Activated CD8-positive, alpha-beta memory T cell treated with anti-CD3 and anti-CD28 coated beads, Interleukin-2, amount 50 U/mL, for 1 hour (primary cell): Measurements from ENCODE around the gene TAF12.
A peak's percentile ranks its signal among the peaks of the same experiment; 100 is the strongest.
"Not testable (repeated sequence)": the region's sequence is repeated elsewhere in the genome, so short reads cannot be mapped to it uniquely, and the experiment has no call there.

Experiments used
- DNase-seq: peaks from one replicate; pipeline ENCODE4 v3.0.0-alpha.2; 2020; ENCODE audit errors: extremely low read depth

Gene TAF12

GRCh38 chr1:28642847-28643635 is at the start of gene TAF12:
Gene TAF12 (minus strand): TSS chr1:28643067. CDS start chr1:28622081, 20,986 bp downstream.
- peak; percentile 77 for DNase-seq

DNA sequence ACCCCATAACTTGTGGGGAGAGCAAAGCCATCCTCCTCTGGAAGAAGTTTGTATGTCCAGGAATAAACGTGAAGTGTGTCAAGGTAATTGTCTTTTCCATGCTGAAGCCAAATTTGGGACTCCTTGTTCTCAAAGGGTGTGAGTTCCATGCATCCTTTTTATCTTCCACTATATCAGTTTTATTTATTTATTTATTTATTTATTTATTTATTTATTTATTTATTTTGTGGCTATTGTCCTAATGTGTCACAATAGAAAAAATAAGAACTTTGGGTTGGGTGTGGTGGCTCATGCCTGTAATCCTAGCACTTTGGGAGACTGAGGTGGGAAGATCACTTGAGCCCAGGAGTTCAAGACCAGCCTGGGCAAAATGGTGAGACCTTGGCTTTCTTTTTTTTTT is 48.8 kb upstream of the TAF12 start:
- DNase-seq, result not testable (repeated sequence)

GRCh38 chr1:28684937-28685336 is 42.1 kb upstream of the TAF12 start:
- DNase-seq, result no peak

DNA sequence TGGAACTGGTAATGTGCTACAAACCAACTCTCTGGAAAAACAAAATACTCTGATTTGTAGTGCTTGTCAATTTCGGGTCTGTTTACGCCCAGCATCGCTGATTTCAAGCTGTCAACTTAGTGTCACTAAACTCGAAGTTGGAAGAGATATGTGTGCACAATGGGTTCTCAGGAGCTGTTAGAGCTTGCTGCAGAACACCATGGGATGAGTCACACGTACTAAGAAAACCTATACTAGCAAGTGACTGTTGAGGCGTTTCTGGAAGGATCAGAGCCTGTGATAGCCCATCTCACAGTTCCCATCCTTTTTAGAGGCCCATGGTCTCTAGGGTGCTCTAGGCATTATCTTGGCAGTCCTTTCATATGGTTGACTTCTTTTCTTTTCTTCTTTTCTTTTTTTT is 40.0 kb upstream of the TAF12 start:
- no peak for DNase-seq

DNA sequence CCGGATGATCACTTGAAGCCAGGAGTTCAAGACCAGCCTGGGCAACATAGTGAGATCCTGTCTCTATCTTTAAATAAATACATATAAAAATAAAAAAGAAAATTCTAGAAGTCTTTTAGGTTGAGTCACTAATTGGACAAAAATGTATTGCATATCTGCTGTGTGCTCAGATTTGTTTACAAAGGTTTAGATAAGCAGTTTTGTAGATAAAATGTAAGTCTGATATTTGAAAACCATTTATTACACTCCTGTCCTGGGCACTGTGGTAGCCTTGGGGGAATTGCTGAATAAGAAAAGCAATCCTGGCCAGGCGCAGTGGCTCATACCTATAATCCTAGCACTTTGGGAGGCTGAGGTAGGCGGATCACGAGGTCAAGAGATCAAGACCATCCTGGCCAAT is 37.3 kb upstream of the TAF12 start:
- no peak for DNase-seq

DNA sequence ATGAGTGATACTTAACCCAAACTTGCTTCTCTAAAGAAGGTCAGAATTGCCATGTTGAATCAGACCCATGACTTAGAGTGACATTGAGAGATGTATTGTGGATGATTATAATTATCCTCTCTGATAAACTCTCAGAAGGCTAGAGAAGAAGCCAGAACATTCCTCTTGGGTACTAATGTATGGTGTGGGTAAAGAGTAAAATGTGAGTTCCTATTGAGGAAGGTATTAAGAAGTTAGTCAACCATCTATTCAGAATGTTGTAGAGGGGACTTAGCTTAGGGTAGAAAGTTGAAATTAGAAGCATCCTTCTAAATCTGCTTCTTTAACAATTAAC is 33.0 kb upstream of the TAF12 start:
- DNase-seq, result no peak

DNA sequence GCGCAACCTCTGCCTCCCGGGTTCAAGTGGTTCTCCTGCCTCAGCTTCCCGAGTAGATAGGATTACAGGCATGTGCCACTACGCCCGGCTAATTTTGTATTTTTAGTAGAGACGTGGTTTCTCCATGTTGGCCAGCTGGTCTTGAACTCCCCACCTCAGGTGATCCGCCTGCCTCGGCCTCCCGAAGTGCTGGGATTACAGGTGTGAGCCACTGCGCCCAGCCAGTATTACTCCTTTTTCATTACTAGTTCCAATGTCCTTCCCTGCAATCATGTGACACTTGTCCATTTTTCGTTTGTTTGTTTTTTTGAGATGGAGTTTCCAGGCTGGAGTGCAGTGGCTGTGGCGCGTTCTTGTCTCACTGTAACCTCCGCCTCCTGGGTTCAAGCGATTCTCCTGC is 30.1 kb upstream of the TAF12 start:
- not testable (repeated sequence) for DNase-seq

DNA sequence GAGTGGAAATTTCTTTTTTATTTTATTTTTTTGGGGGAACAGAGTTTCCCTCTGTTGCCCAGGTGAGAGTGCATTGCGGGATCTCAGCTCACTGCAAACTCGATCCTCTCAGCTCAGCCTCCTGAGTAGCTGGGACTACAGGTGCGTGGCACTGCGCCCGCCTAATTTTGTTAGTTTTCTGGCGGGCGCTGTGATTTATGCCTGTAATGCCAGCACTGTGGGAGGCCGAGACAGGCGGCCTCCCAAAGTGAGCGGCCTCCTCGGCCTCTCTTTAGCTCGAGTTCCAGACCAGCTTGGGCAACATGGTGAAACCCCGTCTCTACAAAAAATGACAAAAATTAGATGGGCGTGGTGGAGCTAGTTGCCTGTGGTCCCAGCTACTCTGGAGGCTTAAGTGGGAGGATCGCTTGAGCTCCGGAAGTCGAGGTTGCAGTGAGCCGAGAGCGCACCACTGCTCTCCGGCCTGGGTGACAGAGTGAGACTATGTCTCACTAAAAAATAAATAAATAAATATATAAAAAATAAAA is 28.4 kb upstream of the TAF12 start:
- no peak for DNase-seq

DNA sequence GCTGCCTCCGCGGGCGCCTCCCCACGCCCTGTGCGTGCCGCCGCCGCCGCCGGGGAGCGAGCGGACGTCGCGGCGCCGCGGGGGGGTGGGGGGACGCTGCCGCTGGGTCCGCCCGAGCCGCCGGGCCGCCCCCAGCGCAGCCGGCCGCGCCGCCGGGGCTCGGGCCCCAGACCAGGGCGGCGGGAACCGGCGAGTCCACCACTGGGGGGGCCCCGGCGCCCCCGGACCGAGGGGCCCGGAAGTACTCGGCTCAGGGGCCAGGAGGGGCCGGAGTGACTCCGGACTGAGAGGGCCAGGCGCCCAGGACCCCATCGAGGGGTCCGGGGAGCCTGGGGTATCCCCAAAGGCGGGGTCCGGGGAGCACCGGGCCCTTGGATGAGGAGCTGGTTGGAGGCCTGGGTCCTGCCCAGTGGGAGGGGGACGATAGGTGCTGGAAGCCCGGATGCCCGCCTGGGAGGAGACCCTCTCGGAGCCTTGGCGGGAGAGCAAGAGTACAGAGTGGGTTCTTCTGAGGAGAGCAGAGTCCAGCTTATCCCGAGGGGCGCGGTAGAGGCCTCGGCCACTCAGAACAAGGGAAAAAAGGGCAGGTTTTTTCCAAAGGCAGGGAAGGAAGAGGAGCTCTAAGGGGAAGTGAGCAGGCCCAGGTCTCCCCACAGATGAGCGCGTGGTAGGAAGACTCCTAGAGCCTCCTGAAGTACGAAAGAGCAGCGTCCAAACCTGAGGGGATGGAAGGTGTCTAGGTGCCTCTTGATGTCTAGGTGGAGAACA is 26.3 kb upstream of the TAF12 start:
- no peak for DNase-seq

- peak; percentile 43 for DNase-seq
These were observed 25.5 kb upstream of the TAF12 start, which contains the start of gene GMEB1 for GRCh38 chr1:28668191-28668955. Gene GMEB1 (plus strand): TSS chr1:28668784. CDS start chr1:28683613, 14,829 bp downstream.

- no peak for DNase-seq
These were observed 23.9 kb upstream of the TAF12 start for GRCh38 chr1:28666806-28667205.

GRCh38 chr1:28663871-28664470 is 21.1 kb upstream of the TAF12 start:
- DNase-seq, result no peak

- no peak for DNase-seq
These were observed 13.5 kb upstream of the TAF12 start for GRCh38 chr1:28656335-28656734.

DNA sequence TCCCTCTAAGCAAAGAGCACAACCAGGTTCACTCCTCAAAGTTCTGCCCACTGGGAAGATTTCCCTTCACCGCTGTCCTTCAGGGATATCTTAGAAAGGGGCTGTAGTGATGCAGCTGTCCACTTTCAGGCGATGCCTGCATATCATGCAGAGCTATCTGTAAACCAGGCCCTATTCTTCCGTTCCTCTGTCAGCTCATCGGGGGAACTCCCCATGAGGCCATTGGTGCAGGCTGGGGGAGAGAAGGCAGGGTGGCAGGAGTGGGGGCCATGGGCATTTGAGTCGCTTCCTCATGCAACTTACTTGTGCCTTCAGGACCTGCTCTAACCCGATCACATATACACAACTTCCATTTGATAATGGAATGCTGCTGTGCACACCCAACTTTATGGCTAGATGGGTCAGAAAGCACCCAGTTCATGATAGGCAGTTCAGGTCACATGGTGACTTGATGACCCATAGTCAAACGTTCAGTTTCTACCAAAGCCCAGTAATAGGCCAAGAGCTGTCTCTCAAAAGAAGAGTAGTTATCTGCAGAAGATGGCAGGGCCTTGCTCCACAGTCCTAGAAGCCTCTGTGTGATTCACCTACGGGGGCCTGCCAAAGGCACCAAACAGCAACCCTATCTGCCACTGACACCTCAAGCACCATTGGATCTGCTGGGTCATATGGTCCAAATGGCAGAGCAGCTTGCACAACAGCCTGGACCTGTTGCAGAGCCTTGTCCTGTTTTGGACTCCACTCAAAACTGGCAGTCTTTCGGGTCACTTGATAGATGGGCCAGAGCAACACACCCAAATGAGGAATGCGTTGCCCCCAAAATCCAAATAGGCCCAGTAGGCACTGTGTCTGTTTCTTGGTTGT is 12.8 kb upstream of the TAF12 start:
- not testable (repeated sequence) for DNase-seq

DNA sequence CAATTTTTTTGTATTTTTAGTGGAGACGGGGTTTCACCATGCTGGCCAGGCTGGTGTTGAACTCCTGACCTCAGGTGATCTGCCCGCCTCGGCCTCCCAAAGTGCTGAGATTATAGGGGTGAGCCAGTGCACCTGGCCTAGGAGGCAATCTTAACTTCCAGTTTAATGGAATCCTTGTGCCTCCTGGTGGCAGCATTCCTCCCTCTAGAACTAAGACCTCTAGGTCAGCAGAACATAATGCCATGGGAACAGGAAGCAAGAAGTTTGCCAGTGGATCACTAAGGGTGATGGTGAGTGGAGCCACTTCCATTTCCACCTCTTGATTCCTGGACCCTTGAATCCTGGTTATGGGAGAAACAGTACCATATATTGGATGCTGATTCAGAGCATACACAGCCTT is 11.0 kb upstream of the TAF12 start:
- not testable (repeated sequence) for DNase-seq

DNA sequence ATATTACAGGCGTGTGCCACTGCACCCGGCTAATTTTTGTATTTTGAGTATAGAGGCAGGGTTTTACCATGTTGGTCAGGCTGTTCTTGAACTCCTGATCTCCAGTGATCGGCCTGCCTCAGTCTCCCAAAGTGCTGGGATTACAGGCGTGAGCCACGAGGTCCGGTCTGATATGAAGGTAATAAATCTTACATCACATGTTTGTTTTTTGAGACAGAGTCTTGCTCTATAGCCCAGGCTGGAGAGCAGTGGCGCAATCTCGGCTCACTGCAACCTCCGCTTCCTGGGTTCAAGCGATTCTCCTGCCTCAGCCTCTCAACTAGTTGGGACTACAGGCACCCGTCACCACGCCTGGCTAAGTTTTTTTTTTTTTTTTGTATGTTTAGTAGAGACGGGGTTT is 10.2 kb upstream of the TAF12 start:
- DNase-seq, result not testable (repeated sequence)

DNA sequence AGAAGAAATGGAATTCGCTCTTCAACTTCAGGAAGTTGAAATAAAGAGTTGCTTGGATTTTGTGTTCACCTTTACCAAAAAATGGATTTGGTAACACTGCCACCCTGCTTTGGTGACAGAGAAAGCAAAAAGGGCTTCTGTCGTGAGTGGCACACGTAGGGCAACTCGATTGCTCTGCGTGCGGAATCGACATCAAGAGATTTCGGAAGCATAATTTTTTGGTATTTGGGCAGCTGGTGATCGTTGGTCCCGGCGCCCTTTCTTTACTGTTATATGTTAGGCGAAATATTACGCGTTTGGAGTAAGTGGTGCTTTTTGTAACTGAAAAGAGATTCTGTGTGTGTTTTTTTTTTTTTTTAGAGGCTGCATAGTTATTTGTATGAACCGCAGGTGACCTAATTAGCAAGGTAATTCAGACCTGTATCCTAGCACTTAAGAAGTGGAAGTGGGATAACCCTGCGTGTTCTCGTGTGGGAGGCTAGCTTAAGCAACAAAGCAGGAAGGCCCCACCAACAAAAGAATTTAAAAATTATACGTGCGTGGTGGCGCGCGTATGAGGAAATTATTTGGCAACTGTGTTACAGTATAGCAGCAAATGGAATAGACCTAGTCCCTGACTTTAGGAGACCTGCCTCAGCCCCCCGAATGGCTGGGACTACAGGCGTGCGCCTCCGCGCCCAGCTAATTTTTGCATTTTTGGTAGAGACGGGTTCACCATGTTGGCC is 5.8 kb upstream of the TAF12 start, which contains the start of gene RNU11:
RNU11 (plus strand) TSS at position 127 of the 725 bp plus-strand sequence.
- DNase-seq, result peak; percentile 87

GRCh38 chr1:28648008-28648473 is 5.2 kb upstream of the TAF12 start:
- peak; percentile 78 for DNase-seq

- DNase-seq, result no peak
These were observed 3.2 kb upstream of the TAF12 start for GRCh38 chr1:28646040-28646439.

GRCh38 chr1:28645406-28645805 is 2.5 kb upstream of the TAF12 start:
- not testable (repeated sequence) for DNase-seq
